ENCODE data around the gene PNPLA7. TPM values are rescaled to one million over a fixed set of nuclear protein-coding genes. Genes with fewer than 3 reads are reported as not detected.

PNPLA7 gene
- total RNA-seq, 1 donor from 2014 or later: 3.9 TPM

- H3K27ac Mint-ChIP-seq (ENCODE audit: unreplicated experiment): no peak overlapping the region
- DNase-seq (ENCODE audit: low spot score): no peak
- no peaks in the 10 kb centered on the region for H3K9me3 Mint-ChIP-seq (ENCODE audit: unreplicated experiment)
- no peaks in the 10 kb centered on the region for H3K4me1 Mint-ChIP-seq (ENCODE audit: unreplicated experiment)
- peaks cover 15% of the 10 kb centered on the region for H3K27me3 Mint-ChIP-seq (ENCODE audit: unreplicated experiment)
- no peak overlapping the region for H3K4me3 Mint-ChIP-seq (ENCODE audit: unreplicated experiment)
- peaks cover 17% of the 10 kb centered on the region for H3K36me3 Mint-ChIP-seq (ENCODE audit: low read depth, unreplicated experiment)
- no peak for TF ChIP-seq CTCF (IDR thresholded peaks at IDR 0.05; ENCODE audit: unreplicated experiment)
Measured at GRCh38 chr9:137494550-137495351, 55.5 kb downstream of the PNPLA7 start.

- peaks cover 12% of the 10 kb centered on the region for H3K27me3 Mint-ChIP-seq (ENCODE audit: unreplicated experiment)
- H3K4me3 Mint-ChIP-seq (ENCODE audit: unreplicated experiment): no peak overlapping the region
- DNase-seq (ENCODE audit: low spot score): no peak
- no peaks in the 10 kb centered on the region for H3K9me3 Mint-ChIP-seq (ENCODE audit: unreplicated experiment)
- peaks cover 16% of the 10 kb centered on the region for H3K36me3 Mint-ChIP-seq (ENCODE audit: low read depth, unreplicated experiment)
- H3K27ac Mint-ChIP-seq (ENCODE audit: unreplicated experiment): no peak overlapping the region
- TF ChIP-seq CTCF (IDR thresholded peaks at IDR 0.05; ENCODE audit: unreplicated experiment): no peak
- H3K4me1 Mint-ChIP-seq (ENCODE audit: unreplicated experiment): no peaks in the 10 kb centered on the region
Measured at GRCh38 chr9:137494104-137494544, 56.1 kb downstream of the PNPLA7 start.

DNA sequence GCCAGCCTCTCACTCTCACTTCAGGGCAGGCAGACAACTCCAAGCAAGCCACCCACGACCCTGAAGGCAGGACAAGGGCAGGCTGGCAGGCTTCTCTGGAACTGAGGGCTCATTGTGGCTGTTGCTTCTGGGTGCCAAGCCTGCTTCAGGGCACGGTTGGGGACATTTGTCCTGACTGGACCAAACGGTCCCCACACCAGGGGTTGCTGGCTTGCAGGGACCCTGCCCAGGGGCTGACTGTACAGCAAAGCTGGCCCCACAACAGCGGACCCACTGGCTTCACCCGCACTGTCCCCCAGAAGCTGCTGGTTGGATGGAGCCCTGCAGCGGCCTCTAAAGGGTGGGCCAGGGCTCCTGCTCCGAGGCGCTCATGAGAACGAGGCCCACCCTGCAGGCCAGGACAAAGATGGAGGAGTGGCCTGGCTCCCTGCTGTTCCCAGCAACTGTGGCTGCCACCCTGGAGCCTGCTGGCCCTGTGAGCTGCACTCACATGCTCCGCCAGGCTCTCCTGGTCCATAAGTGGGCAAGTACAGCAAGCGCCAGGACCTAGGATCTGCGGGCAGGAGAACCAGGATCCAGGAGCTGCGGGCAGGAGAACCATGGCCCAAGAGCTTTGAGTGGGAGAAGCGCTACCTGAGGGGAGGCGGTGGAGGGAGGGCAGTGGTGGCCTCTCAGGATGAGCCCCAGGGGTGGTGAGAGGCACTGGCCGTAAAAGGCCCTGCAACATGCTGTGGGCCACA, 56.7 kb downstream of the PNPLA7 start:
- Mint-ChIP-seq H3K27ac (ENCODE audit: unreplicated experiment) (no peak overlapping the region), H3K4me1 (ENCODE audit: unreplicated experiment) (no peaks in the 10 kb centered on the region), H3K36me3 (ENCODE audit: low read depth, unreplicated experiment) (peaks cover 11% of the 10 kb centered on the region), H3K9me3 (ENCODE audit: unreplicated experiment) (no peaks in the 10 kb centered on the region), H3K4me3 (ENCODE audit: unreplicated experiment) (no peak overlapping the region), H3K27me3 (ENCODE audit: unreplicated experiment) (peaks cover 10% of the 10 kb centered on the region)
- no peak for TF ChIP-seq CTCF (IDR thresholded peaks at IDR 0.05; ENCODE audit: unreplicated experiment)
- DNase-seq (ENCODE audit: low spot score): no peak

DNA sequence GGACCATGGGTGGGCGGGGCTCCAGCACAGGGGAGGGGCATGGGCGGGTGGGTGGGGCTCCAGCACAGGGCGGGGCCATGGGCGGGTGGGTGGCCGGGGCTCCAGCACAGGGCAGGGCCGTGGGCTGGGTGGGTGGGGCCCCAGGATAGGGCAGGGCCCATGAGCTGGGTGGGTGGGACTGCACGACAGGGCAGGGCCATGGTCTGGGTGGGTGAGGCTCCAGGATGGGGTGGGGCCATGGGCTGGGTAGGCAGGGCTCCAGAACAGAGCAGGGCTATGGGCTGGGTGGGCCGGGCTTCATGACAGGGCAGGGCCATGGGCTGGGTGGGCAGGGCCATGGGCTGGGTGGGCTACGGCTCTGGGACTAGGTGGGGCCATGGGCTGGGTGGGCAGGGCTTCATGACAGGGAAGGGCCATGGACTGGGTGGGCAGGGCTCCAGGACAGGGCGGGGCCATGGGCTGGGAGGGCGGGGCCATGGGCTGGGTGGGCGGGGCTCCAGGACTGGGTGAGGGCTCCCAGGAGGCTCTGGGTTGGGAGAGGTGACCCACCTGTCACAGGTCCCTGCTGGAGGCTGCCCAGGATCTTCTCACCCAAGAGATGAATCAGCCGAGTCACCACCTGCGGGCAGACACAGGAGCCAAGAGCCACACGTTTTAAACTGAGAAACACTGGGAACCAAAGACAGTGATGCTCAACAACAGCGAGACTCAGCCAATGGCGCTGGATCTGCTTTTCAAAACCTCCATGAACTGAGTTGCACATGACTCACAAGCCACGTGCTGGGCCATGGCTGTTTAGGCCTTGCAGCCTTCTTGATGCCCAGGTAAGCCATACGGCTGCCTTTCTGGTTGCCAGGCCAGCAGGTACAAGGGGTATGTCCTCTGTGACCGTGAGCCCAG, 57.5 kb downstream of the PNPLA7 start:
- TF ChIP-seq CTCF (IDR thresholded peaks at IDR 0.05; ENCODE audit: unreplicated experiment): no peak
- DNase-seq (ENCODE audit: low spot score): no peak
- no peak overlapping the region for H3K4me3 Mint-ChIP-seq (ENCODE audit: unreplicated experiment)

More for the DNA sequence above, 57.5 kb downstream of the PNPLA7 start:
- Mint-ChIP-seq H3K4me1 (ENCODE audit: unreplicated experiment) (no peaks in the 10 kb centered on the region), H3K27ac (ENCODE audit: unreplicated experiment) (no peak overlapping the region), H3K9me3 (ENCODE audit: unreplicated experiment) (no peaks in the 10 kb centered on the region), H3K27me3 (ENCODE audit: unreplicated experiment) (peaks cover 10% of the 10 kb centered on the region), H3K36me3 (ENCODE audit: low read depth, unreplicated experiment) (peaks cover 11% of the 10 kb centered on the region)
